ENCODE data around the gene SHCBP1L.

Gene SHCBP1L

DNA sequence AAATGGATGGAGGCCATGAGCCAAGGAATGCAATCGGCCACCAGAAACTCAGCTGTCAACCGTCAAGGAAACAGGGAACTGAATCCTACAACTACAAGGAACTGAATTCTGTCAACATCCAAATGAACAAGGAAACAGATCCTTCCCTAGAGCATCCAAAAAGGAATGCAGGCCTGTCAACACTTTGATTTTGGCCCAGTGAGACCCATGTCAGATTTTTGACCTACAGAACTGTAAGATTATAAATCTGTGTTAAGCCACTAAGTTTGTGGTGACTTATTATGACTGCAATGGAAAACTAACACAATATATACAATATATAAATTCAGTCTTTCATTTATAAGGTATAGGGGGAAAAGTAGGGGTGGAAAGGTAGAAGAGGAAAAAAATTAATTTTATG lies 55.3 kb downstream of the SHCBP1L start:
- no peak for DNase-seq (ENCODE audit: low read depth in 2 of 3, low spot score in 2 of 3)

GRCh38 chr1:182890927-182891610 lies 61.9 kb downstream of the SHCBP1L start:
- DNase-seq (ENCODE audit: low read depth in 2 of 3, low spot score in 2 of 3): no peak

GRCh38 chr1:182889997-182890396 lies 63.0 kb downstream of the SHCBP1L start:
- no peak for DNase-seq (ENCODE audit: low read depth in 2 of 3, low spot score in 2 of 3)

DNA sequence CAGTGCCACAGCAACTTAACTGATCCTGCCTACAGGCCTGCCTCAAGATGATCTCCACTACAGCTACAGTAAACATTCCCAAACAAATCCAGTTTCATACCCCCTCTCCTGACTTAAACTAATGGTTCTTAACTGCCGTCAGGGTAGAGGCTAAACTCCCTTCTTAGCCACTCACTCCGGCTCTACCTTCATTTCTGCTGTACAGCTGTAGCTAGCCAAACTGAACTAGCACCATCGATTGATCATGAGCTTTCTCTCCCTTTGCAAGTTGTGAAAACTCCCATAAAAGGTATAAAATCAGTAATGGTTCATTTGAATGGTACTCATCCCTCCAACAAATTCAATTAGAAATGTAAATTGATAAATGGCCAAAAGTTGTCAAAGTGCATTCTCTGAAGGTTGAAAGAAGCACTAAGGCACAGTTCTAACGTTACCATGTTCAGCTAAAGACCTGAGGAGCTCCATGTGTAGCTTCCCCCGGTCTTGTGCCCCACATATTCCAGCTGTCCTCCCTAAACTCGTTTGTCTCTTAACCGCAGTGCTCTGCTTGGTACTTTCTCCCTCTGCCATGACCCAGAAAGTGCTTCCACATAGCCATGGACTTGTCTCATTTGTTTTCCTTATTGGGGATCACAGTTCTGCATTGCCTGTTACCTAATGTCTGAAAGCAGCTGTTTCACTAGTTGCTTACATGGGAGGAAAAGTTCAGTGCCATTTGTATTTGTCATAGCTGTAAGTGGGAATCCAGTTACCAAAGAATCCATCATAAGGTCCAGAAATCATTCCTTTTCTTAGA lies 64.0 kb downstream of the SHCBP1L start:
- no peak for DNase-seq (ENCODE audit: low read depth in 2 of 3, low spot score in 2 of 3)

- DNase-seq (ENCODE audit: low read depth in 2 of 3, low spot score in 2 of 3): no peak
These were observed 66.0 kb downstream of the SHCBP1L start for GRCh38 chr1:182886985-182887384.

GRCh38 chr1:182885591-182885990 lies 67.4 kb downstream of the SHCBP1L start:
- DNase-seq (ENCODE audit: low read depth in 2 of 3, low spot score in 2 of 3): no peak

GRCh38 chr1:182884872-182885271 lies 68.1 kb downstream of the SHCBP1L start:
- no peak for DNase-seq (ENCODE audit: low read depth in 2 of 3, low spot score in 2 of 3)

GRCh38 chr1:182877842-182878241 lies 75.1 kb downstream of the SHCBP1L start:
- no peak for DNase-seq (ENCODE audit: low read depth in 2 of 3, low spot score in 2 of 3)

GRCh38 chr1:182877331-182877730 lies 75.6 kb downstream of the SHCBP1L start:
- DNase-seq (ENCODE audit: low read depth in 2 of 3, low spot score in 2 of 3): no peak

DNA sequence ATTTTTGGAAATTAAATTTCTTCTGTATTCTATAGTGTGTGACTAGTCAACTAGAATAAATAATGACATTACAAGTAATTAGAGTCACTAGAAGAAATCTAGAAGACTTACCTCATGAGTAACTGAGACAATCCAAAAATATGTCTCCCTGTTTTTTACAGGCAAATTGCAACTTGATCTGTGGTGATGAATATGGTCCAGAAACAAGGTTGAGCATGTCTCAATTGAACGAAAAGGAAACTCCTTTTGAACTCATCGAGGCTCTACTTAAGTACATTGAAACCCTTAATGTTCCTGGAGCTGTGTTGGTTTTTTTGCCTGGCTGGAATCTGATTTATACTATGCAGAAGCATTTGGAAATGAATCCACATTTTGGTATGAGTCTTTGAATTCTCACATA lies 77.1 kb downstream of the SHCBP1L start:
- no peak for DNase-seq (ENCODE audit: low read depth in 2 of 3, low spot score in 2 of 3)

- DNase-seq (ENCODE audit: low read depth in 2 of 3, low spot score in 2 of 3): no peak
These were observed 80.1 kb downstream of the SHCBP1L start for GRCh38 chr1:182872881-182873280.

GRCh38 chr1:182869241-182869666 lies 83.7 kb downstream of the SHCBP1L start:
- no peak for DNase-seq (ENCODE audit: low read depth in 2 of 3, low spot score in 2 of 3)

GRCh38 chr1:182867861-182868260 lies 85.1 kb downstream of the SHCBP1L start:
- no peak for DNase-seq (ENCODE audit: low read depth in 2 of 3, low spot score in 2 of 3)

DNA sequence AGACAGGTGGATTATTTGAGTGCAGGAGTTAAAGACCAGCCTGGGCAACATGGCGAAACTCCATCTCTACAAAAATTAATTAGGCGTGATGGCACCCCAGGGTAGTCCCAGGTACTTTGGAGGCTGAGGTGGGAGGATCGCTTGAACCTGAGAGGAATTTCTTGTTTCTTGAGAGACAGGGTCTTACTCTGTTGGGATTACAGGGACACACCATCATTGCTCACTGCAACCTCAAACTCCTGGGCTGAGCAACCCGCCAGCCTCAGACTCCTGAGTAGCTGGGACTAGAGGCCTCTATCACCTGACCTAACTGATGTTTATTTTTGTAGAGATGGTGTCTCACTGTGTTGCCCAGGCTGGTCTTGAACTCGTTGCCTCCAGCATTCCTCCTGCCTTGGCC lies 89.0 kb downstream of the SHCBP1L start:
- DNase-seq (ENCODE audit: low read depth in 2 of 3, low spot score in 2 of 3): no peak

GRCh38 chr1:182862827-182863226 lies 90.1 kb downstream of the SHCBP1L start:
- no peak for DNase-seq (ENCODE audit: low read depth in 2 of 3, low spot score in 2 of 3)

DNA sequence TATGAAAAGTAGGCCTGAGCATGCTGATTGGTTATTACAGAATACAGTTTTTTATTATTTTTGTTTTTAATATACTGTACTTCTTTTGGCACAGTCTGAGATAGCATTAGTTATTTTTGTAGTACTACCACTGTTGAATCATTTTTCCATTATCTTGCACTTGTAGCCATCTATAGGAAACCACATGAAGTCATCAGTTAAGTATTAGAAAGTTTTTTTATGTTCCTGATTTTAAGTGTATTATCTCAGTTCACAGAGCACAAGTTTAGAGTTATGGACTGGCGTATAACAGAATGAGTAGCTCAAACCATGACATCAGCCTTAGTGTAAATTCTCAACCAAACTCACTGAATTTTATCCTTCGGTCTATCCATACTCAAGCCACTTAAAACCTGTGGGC lies 91.0 kb downstream of the SHCBP1L start:
- DNase-seq (ENCODE audit: low read depth in 2 of 3, low spot score in 2 of 3): no peak

- no peak for DNase-seq (ENCODE audit: low read depth in 2 of 3, low spot score in 2 of 3)
These were observed 92.3 kb downstream of the SHCBP1L start for GRCh38 chr1:182860658-182861057.

GRCh38 chr1:182857212-182857611 lies 95.8 kb downstream of the SHCBP1L start:
- DNase-seq (ENCODE audit: low read depth in 2 of 3, low spot score in 2 of 3): no peak

DNA sequence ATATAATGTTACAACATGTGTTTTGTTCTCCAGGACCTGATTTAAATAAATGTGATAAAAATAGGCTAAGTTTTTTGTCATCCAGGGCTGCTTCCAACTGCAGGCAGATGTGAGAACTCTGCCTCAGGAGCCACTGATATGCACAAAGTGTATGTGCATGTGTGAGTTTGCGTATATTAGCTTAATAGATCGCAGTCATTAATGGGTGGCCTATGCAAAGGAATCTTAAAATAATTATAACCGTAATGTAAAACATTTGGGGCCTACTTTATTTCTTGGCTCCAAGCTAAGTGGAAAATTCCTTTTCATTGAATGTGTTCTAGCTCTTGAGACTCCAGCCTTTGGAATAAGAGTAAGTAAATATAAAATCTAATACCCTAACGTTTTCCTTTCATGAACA lies 97.1 kb downstream of the SHCBP1L start:
- no peak for DNase-seq (ENCODE audit: low read depth in 2 of 3, low spot score in 2 of 3)

DNA sequence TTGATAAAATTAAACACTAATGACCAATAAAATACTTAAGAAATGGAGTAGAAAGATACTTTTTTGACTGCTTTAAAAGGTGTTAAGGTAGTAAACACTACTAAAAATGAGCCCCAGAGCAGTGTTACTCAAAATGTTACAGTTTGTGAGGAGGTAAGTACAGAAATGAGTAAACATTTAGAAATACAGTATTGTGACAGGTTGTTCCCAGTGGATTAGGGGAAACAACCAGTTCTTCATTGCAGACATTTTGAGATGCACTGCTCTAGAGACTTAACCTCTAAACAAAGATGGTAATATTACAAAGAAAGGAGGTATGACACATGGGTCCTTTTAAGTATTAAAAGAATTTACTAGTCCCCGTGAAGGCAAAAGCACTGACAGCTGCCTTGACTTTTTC lies 101.1 kb downstream of the SHCBP1L start:
- no peak for DNase-seq (ENCODE audit: low read depth in 2 of 3, low spot score in 2 of 3)

DNA sequence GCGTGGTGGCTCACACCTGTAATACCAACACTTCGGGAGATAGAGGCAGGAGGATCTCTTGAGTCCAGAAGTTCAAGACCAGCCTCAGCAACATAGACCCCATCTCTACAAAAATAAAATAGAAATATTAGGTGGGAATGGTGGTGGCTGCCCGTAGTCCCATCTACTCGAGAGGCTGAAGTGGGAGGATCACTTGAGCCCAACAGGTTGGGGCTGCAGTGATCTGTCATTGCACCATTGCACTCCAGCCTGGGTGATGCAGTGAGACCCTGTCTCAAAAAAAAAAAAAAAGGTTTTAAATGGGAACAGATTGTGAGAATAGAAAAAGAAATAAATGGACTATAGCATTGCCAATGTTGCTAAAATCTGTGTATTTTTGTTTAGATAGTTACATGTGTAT lies 102.6 kb downstream of the SHCBP1L start:
- DNase-seq (ENCODE audit: low read depth in 2 of 3, low spot score in 2 of 3): no peak

All from activated CD8-positive, alpha-beta memory T cell treated with anti-CD3 and anti-CD28 coated beads for 48 hours (primary cell).